Measurements from ENCODE around the gene ZIC1. TPM values are rescaled to one million over a fixed set of nuclear protein-coding genes. Genes with fewer than 3 reads are reported as not detected.

The ZIC1 gene
- total and polyA plus RNA-seq, 2 experiments from 2014 or later, result 0.21 to 0.95 TPM

DNA sequence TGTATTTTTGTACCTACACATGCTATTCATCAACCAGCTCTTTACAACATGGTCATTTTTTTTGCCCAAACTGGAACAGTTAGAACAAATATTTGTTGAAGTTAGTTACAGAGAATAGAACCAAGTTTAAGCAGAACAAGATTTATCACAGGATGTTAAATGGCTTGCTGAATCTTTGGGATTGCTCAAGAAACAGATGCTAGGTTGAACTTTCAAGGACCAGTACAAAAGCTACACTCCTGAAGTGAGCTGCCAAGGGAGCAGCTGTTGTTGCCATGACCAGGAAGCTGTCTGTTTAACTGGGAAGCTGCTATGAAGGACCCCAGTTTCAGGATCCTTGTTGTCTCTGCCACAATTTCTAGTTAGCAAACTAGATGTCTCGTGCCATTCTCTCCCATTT is 53.7 kb downstream of the ZIC1 start (continued):
- TF ChIP-seq, protein P1, sequence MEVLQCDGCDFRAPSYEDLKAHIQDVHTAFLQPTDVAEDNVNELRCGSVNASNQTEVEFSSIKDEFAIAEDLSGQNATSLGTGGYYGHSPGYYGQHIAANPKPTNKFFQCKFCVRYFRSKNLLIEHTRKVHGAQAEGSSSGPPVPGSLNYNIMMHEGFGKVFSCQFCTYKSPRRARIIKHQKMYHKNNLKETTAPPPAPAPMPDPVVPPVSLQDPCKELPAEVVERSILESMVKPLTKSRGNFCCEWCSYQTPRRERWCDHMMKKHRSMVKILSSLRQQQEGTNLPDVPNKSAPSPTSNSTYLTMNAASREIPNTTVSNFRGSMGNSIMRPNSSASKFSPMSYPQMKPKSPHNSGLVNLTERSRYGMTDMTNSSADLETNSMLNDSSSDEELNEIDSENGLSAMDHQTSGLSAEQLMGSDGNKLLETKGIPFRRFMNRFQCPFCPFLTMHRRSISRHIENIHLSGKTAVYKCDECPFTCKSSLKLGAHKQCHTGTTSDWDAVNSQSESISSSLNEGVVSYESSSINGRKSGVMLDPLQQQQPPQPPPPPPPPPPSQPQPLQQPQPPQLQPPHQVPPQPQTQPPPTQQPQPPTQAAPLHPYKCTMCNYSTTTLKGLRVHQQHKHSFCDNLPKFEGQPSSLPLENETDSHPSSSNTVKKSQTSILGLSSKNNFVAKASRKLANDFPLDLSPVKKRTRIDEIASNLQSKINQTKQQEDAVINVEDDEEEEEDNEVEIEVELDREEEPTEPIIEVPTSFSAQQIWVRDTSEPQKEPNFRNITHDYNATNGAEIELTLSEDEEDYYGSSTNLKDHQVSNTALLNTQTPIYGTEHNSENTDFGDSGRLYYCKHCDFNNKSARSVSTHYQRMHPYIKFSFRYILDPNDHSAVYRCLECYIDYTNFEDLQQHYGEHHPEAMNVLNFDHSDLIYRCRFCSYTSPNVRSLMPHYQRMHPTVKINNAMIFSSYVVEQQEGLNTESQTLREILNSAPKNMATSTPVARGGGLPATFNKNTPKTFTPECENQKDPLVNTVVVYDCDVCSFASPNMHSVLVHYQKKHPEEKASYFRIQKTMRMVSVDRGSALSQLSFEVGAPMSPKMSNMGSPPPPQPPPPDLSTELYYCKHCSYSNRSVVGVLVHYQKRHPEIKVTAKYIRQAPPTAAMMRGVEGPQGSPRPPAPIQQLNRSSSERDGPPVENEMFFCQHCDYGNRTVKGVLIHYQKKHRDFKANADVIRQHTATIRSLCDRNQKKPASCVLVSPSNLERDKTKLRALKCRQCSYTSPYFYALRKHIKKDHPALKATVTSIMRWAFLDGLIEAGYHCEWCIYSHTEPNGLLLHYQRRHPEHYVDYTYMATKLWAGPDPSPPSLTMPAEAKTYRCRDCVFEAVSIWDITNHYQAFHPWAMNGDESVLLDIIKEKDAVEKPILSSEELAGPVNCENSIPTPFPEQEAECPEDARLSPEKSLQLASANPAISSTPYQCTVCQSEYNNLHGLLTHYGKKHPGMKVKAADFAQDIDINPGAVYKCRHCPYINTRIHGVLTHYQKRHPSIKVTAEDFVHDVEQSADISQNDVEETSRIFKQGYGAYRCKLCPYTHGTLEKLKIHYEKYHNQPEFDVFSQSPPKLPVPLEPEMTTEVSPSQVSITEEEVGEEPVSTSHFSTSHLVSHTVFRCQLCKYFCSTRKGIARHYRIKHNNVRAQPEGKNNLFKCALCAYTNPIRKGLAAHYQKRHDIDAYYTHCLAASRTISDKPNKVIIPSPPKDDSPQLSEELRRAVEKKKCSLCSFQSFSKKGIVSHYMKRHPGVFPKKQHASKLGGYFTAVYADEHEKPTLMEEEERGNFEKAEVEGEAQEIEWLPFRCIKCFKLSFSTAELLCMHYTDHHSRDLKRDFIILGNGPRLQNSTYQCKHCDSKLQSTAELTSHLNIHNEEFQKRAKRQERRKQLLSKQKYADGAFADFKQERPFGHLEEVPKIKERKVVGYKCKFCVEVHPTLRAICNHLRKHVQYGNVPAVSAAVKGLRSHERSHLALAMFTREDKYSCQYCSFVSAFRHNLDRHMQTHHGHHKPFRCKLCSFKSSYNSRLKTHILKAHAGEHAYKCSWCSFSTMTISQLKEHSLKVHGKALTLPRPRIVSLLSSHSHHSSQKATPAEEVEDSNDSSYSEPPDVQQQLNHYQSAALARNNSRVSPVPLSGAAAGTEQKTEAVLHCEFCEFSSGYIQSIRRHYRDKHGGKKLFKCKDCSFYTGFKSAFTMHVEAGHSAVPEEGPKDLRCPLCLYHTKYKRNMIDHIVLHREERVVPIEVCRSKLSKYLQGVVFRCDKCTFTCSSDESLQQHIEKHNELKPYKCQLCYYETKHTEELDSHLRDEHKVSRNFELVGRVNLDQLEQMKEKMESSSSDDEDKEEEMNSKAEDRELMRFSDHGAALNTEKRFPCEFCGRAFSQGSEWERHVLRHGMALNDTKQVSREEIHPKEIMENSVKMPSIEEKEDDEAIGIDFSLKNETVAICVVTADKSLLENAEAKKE (CRISPR knock-in tag; IDR thresholded peaks at IDR 0.05), result no peak
- TF ChIP-seq POLR2AphosphoS5 (IDR thresholded peaks at IDR 0.05; ENCODE audit: low read depth), result no peak
- TF ChIP-seq EZH2 (IDR thresholded peaks at IDR 0.05; ENCODE audit: low read depth, unreplicated experiment), result no peak

Other genes with a start within 250 kb of the ZIC1 start
- gene ZIC4, start 2.8 kb upstream of the ZIC1 start, total RNA-seq (2014; rRNA removed; shearing (Covaris generic)), result not detected in 2 replicates
- 0.12 TPM in 1 of 2 replicates, not detected in the other for gene ZIC4, start 2.8 kb upstream of the ZIC1 start, polyA plus RNA-seq (2016; fragmentation: Nextera tagmentation; extraction: Ambion mirVana)